Neural cell (in vitro differentiated cells): Measurements from ENCODE around the gene LPIN1. TPM values are rescaled to one million over a fixed set of nuclear protein-coding genes. Genes with fewer than 3 reads are reported as not detected.

Source experiments
- H2AFZ ChIP-seq: fragments of 200-600, 300-800 bp; sonication (generic), shearing (Covaris generic); 2 replicates; pipeline ENCODE4 v1.6.0; 2014; ENCODE audit warnings: low read depth, mild to moderate bottlenecking, antibody characterized with exemption, low read length, moderate library complexity
- H3F3A ChIP-seq: fragments of 200-600 bp; shearing (Covaris generic); 2 replicates; pipeline ENCODE4 v1.6.1; 2016; ENCODE audit warnings: mild to moderate bottlenecking, moderate library complexity, mixed read lengths, antibody characterized with exemption, low read length; ENCODE audit not compliant: insufficient read depth, poor library complexity, severe bottlenecking
- H3K27ac ChIP-seq: fragments of 200-600, 300-800 bp; sonication (generic), shearing (Covaris generic); 2 replicates; pipeline ENCODE4 v1.5.1; 2014; ENCODE audit warnings: mild to moderate bottlenecking, low read length, moderate library complexity
- H3K27me3 ChIP-seq: fragments of 300-800, 200-600 bp; sonication (generic), shearing (Covaris generic); 2 replicates; pipeline ENCODE4 v1.6.0; 2014; ENCODE audit warnings: mild to moderate bottlenecking, low read depth, low read length, moderate library complexity; ENCODE audit not compliant: insufficient read depth
- H3K36me3 ChIP-seq: fragments of 300-800, 200-600 bp; sonication (generic), shearing (Covaris generic); 2 replicates; pipeline ENCODE4 v1.5.1; 2014; ENCODE audit warnings: mild to moderate bottlenecking, antibody characterized with exemption, low read length, moderate library complexity; ENCODE audit not compliant: insufficient read depth
- H3K4me2 ChIP-seq: fragments of 300-800, 200-600 bp; sonication (generic), shearing (Covaris generic); 2 replicates; pipeline ENCODE4 v1.6.0; 2014; ENCODE audit warnings: mild to moderate bottlenecking, low read length
- H3K4me3 ChIP-seq: fragments of 300-800, 200-600 bp; sonication (generic), shearing (Covaris generic); 2 replicates; pipeline ENCODE4 v1.5.1; 2014; ENCODE audit warnings: mild to moderate bottlenecking, low read length, moderate library complexity
- H3K79me2 ChIP-seq: fragments of 200-600 bp; shearing (Covaris generic); replicated peaks from 2 replicates; pipeline ENCODE4 v1.6.0; 2014; ENCODE audit warnings: mild to moderate bottlenecking, low read length, moderate library complexity; ENCODE audit not compliant: insufficient read depth
- H3K9ac ChIP-seq: fragments of 300-800, 200-600 bp; sonication (generic), shearing (Covaris generic); 2 replicates; pipeline ENCODE4 v1.6.1; 2016; ENCODE audit warnings: mild to moderate bottlenecking, low read length, mixed read lengths
- H3K9me2 ChIP-seq: fragments of 200-600 bp; shearing (Covaris generic); 2 replicates; pipeline ENCODE4 v1.6.1; 2016; ENCODE audit warnings: mild to moderate bottlenecking, low read length, mixed read lengths; ENCODE audit not compliant: insufficient read depth
- H3K9me3 ChIP-seq: fragments of 200-600, 300-800 bp; sonication (generic), shearing (Covaris generic); 2 replicates; pipeline ENCODE4 v1.6.1; 2016; ENCODE audit warnings: mild to moderate bottlenecking, mixed run types, low read length, moderate library complexity, mixed read lengths
- H4K20me1 ChIP-seq: fragments of 200-600 bp; shearing (Covaris generic); 2 replicates; pipeline ENCODE4 v1.6.1; 2016; ENCODE audit warnings: mild to moderate bottlenecking, mixed run types; ENCODE audit not compliant: insufficient read depth
- CTCF ChIP-seq: fragments of 450-650 bp; IDR thresholded peaks from 2 replicates; pipeline ENCODE4 v1.5.1; 2014; ENCODE audit warnings: antibody characterized with exemption, mild to moderate bottlenecking, moderate library complexity; ENCODE audit not compliant: poor library complexity, severe bottlenecking
- EP300 ChIP-seq: fragments of 450-650 bp; conservative IDR thresholded peaks from 2 replicates; pipeline ENCODE4 v1.6.1; 2014; ENCODE audit warnings: antibody characterized with exemption, mild to moderate bottlenecking, moderate library complexity; ENCODE audit not compliant: poor library complexity, severe bottlenecking
- EZH2 ChIP-seq: fragments of 200-600, 300-800 bp; shearing (Covaris generic), sonication (generic); IDR thresholded peaks from 2 replicates; pipeline ENCODE4 v1.6.1; 2014; ENCODE audit warnings: antibody characterized with exemption, low read length, borderline replicate concordance, mild to moderate bottlenecking; ENCODE audit not compliant: insufficient read depth, poor library complexity, severe bottlenecking
- MXI1 ChIP-seq: fragments of 450-650 bp; conservative IDR thresholded peaks from 2 replicates; pipeline ENCODE4 v1.6.1; 2014; ENCODE audit warnings: antibody characterized with exemption, mild to moderate bottlenecking; ENCODE audit not compliant: poor library complexity, severe bottlenecking
- POLR2AphosphoS5 ChIP-seq: IDR thresholded peaks from 2 replicates; pipeline ENCODE4 v1.6.1; 2012
- RAD21 ChIP-seq: fragments of 450-650 bp; conservative IDR thresholded peaks from 2 replicates; pipeline ENCODE4 v1.6.1; 2014; ENCODE audit warnings: antibody characterized with exemption, mild to moderate bottlenecking, moderate library complexity
- SMC3 ChIP-seq: fragments of 450-650 bp; conservative IDR thresholded peaks from 2 replicates; pipeline ENCODE4 v1.6.1; 2014; ENCODE audit warnings: antibody characterized with exemption, mild to moderate bottlenecking, moderate library complexity; ENCODE audit not compliant: poor library complexity
- TAF1 ChIP-seq: IDR thresholded peaks from 2 replicates; pipeline ENCODE4 v1.6.1; 2012; ENCODE audit warnings: low read depth
- polyA plus RNA-seq: library from polyadenylated mRNA; depleted of rRNA; stranded (reverse); fragments of >200 nt; gene quantifications from 2 replicates; pipeline ENCODE4 v1.2.3, GENCODE V29; 2014
- TF ChIP-seq, protein P1 (sequence below): IDR thresholded peaks from 2 replicates; pipeline ENCODE4 v1.6.1; 2012; ENCODE audit warnings: borderline replicate concordance

The LPIN1 gene
- polyA plus RNA-seq, 1 donor from 2014 or later = 47.5 TPM

DNA sequence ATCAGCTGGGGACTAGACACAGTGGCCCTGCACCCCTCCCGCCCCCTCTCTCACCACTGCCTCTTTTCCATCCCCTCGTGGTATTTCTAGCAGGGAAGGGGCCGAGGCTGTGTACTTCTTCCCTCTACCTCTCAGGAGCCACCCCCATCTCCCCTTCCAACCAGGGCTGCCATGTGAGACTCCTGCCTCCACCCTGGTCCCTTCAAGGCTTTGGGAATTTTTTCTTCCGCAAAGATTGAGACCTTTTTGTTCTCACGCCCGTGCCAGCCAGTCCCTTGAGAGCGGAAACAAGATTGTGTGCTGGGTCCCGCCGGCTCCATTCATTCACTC, 39.1 kb downstream of the LPIN1 start:
- Histone ChIP-seq H3K27me3 (no peaks in the 10 kb centered on the region), H3K79me2 (no peaks in the 10 kb centered on the region), H3K4me2 (no peak overlapping the region), H3K9me3 (no peaks in the 10 kb centered on the region), H3K27ac (no peak overlapping the region), H4K20me1 (no peaks in the 10 kb centered on the region), H3K36me3 (no peaks in the 10 kb centered on the region), H3K9ac (no peak overlapping the region), H3K9me2 (no peaks in the 10 kb centered on the region), H2AFZ (no peak overlapping the region), H3F3A (no peaks in the 10 kb centered on the region), H3K4me3 (no peak overlapping the region)
- TF ChIP-seq MXI1 (no peak), SMC3 (no peak), POLR2AphosphoS5 (no peak), EP300 (no peak), TAF1 (no peak), RAD21 (no peak), EZH2 (no peak)

GRCh38 chr2:11786191-11786590, 39.8 kb downstream of the LPIN1 start:
- Histone ChIP-seq H3K36me3 (no peaks in the 10 kb centered on the region), H3K79me2 (no peaks in the 10 kb centered on the region), H3K9ac (no peak overlapping the region), H3K9me2 (no peaks in the 10 kb centered on the region), H3F3A (no peaks in the 10 kb centered on the region), H3K27ac (no peak overlapping the region), H3K4me2 (no peak overlapping the region), H3K27me3 (no peaks in the 10 kb centered on the region), H2AFZ (no peak overlapping the region), H3K4me3 (no peak overlapping the region), H4K20me1 (no peaks in the 10 kb centered on the region), H3K9me3 (no peaks in the 10 kb centered on the region)
- TF ChIP-seq MXI1 = no peak

- Histone ChIP-seq H3K4me2 (no peak overlapping the region), H2AFZ (no peak overlapping the region), H3F3A (no peaks in the 10 kb centered on the region), H3K79me2 (no peaks in the 10 kb centered on the region), H3K9ac (no peak overlapping the region), H3K9me3 (no peaks in the 10 kb centered on the region), H3K36me3 (no peaks in the 10 kb centered on the region), H3K9me2 (no peaks in the 10 kb centered on the region), H3K27ac (no peak overlapping the region), H4K20me1 (no peaks in the 10 kb centered on the region), H3K27me3 (no peaks in the 10 kb centered on the region), H3K4me3 (no peak overlapping the region)
- TF ChIP-seq RAD21 = no peak
- no peak for TF ChIP-seq EZH2
- no peak for TF ChIP-seq CTCF
- TF ChIP-seq EP300 = no peak
- no peak for TF ChIP-seq POLR2AphosphoS5
- TF ChIP-seq MXI1 = no peak
- TF ChIP-seq TAF1 = no peak
- TF ChIP-seq, protein P1, sequence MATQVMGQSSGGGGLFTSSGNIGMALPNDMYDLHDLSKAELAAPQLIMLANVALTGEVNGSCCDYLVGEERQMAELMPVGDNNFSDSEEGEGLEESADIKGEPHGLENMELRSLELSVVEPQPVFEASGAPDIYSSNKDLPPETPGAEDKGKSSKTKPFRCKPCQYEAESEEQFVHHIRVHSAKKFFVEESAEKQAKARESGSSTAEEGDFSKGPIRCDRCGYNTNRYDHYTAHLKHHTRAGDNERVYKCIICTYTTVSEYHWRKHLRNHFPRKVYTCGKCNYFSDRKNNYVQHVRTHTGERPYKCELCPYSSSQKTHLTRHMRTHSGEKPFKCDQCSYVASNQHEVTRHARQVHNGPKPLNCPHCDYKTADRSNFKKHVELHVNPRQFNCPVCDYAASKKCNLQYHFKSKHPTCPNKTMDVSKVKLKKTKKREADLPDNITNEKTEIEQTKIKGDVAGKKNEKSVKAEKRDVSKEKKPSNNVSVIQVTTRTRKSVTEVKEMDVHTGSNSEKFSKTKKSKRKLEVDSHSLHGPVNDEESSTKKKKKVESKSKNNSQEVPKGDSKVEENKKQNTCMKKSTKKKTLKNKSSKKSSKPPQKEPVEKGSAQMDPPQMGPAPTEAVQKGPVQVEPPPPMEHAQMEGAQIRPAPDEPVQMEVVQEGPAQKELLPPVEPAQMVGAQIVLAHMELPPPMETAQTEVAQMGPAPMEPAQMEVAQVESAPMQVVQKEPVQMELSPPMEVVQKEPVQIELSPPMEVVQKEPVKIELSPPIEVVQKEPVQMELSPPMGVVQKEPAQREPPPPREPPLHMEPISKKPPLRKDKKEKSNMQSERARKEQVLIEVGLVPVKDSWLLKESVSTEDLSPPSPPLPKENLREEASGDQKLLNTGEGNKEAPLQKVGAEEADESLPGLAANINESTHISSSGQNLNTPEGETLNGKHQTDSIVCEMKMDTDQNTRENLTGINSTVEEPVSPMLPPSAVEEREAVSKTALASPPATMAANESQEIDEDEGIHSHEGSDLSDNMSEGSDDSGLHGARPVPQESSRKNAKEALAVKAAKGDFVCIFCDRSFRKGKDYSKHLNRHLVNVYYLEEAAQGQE = no peak
- TF ChIP-seq SMC3 = no peak
Observed at GRCh38 chr2:11786592-11786991, 40.2 kb downstream of the LPIN1 start.
